Tibial artery (tissue), 4 donors: ENCODE results near the gene OGFRL1.

Experiments
- DNase-seq, 2 donors: peaks; one replicate each; pipeline ENCODE4 v3.0.0-alpha.2; 2019
- H3K27ac ChIP-seq, 2 donors: fragments of 200-600 bp; sonication (generic) in 1 of 2; 1 replicate in 1 of 2; 2 replicates in 1 of 2; pipeline ENCODE4 v1.5.1; 2018 to 2019; ENCODE audit warnings: mild to moderate bottlenecking in 1 of 2
- H3K27me3 ChIP-seq, 2 donors: fragments of 200-600 bp; sonication (generic) in 1 of 2; one replicate each; pipeline versions ENCODE4 v1.5.1 to v1.6.0; 2016 to 2019
- H3K36me3 ChIP-seq, 3 donors: fragments of 200-600 bp; sonication (generic) in 2 of 3; one replicate each; pipeline ENCODE4 v1.5.1; 2016 to 2019; ENCODE audit warnings: mild to moderate bottlenecking in 2 of 3
- H3K4me1 ChIP-seq, 4 donors: fragments of 200-600 bp; sonication (generic) in 2 of 4; 1 replicate in 3 of 4; 2 replicates in 1 of 4; pipeline ENCODE4 v1.5.1; 2016 to 2019
- H3K4me3 ChIP-seq, 2 donors: fragments of 200-600 bp; sonication (generic) in 1 of 2; 1 replicate in 1 of 2; 2 replicates in 1 of 2; pipeline ENCODE4 v1.5.1; 2018 to 2019; ENCODE audit warnings: mild to moderate bottlenecking in 2 of 2
- H3K9me3 ChIP-seq, 3 donors: fragments of 200-600 bp; sonication (generic) in 1 of 3; one replicate each; pipeline ENCODE4 v1.5.1; 2016 to 2019
- intact Hi-C: fragments of 100-400 bp; cut with DNase I; formaldehyde crosslinking; loops from one replicate; pipeline ENCODE4 v1.15.0; 2023; ENCODE audit warnings: low total_unique reads
- TF ChIP-seq, protein P1 (sequence below), 2 experiments: fragments of 200-600 bp in 1 of 2; fragments of 450-650 bp in 1 of 2; IDR thresholded peaks; one replicate each; pipeline ENCODE4 v1.5.1; 2017 to 2019; ENCODE audit warnings: antibody characterized with exemption in 2 of 2, mild to moderate bottlenecking in 1 of 2, moderate library complexity in 1 of 2

Gene OGFRL1

GRCh38 chr6:71288228-71289038 is at the start of gene OGFRL1:
TSS of gene OGFRL1 (plus strand) at chr6:71288811. CDS start at chr6:71288937, 126 bp downstream.
- no peaks in the 10 kb centered on the region for H3K9me3 ChIP-seq
- H3K4me3 ChIP-seq: peak within 1 kb of the TSS; percentile 69 to 90
- H3K27ac ChIP-seq: peak within 1 kb of the TSS; percentile 84 to 93
- TF ChIP-seq, protein P1, sequence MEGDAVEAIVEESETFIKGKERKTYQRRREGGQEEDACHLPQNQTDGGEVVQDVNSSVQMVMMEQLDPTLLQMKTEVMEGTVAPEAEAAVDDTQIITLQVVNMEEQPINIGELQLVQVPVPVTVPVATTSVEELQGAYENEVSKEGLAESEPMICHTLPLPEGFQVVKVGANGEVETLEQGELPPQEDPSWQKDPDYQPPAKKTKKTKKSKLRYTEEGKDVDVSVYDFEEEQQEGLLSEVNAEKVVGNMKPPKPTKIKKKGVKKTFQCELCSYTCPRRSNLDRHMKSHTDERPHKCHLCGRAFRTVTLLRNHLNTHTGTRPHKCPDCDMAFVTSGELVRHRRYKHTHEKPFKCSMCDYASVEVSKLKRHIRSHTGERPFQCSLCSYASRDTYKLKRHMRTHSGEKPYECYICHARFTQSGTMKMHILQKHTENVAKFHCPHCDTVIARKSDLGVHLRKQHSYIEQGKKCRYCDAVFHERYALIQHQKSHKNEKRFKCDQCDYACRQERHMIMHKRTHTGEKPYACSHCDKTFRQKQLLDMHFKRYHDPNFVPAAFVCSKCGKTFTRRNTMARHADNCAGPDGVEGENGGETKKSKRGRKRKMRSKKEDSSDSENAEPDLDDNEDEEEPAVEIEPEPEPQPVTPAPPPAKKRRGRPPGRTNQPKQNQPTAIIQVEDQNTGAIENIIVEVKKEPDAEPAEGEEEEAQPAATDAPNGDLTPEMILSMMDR (IDR thresholded peaks at IDR 0.05): peak in 1 of 2 experiments; percentile 40
- no peaks in the 10 kb centered on the region for H3K27me3 ChIP-seq
- no peaks in the 10 kb centered on the region for H3K36me3 ChIP-seq
- peaks cover 0 to 33% (median 10%) of the 10 kb centered on the region in 4 donors for H3K4me1 ChIP-seq
- peak; percentile 67 to 87 for DNase-seq
- intact Hi-C loops: no loop called here

DNA sequence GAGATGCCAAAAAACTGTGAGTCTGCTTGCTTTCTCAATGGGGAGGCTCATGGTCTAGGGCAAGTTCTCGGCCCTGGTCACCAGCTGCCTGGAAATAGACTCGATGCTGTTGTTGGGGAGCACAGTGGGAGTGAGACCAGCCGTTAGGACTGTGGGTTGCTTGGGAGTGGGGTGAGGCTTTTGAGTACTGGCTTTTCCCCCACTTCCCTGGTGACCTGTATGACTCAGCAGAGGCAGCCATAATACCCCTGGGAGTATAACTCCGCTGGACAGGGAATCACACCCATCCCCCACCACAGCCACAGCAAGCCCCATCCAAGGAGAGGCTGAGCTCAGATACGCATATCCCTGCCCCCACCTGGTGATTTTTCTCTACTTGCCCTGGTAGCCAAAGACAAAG is 48.9 kb upstream of the OGFRL1 start:
- no peaks in the 10 kb centered on the region for H3K4me1 ChIP-seq
- no peaks in the 10 kb centered on the region for H3K36me3 ChIP-seq
- H3K27me3 ChIP-seq: no peaks in the 10 kb centered on the region
- no peaks in the 10 kb centered on the region for H3K9me3 ChIP-seq
- intact Hi-C loops: no loop called here
- no peak for DNase-seq
- TF ChIP-seq, protein P1 (IDR thresholded peaks at IDR 0.05): no peak
- H3K27ac ChIP-seq: no peak overlapping the region
- no peak overlapping the region for H3K4me3 ChIP-seq

- H3K4me3 ChIP-seq: no peak overlapping the region
- no peaks in the 10 kb centered on the region for H3K27me3 ChIP-seq
- no peaks in the 10 kb centered on the region for H3K9me3 ChIP-seq
- no peak for DNase-seq
- no peak overlapping the region for H3K27ac ChIP-seq
- TF ChIP-seq, protein P1 (IDR thresholded peaks at IDR 0.05): no peak
- H3K4me1 ChIP-seq: peaks cover 0 to 11% (median 4%) of the 10 kb centered on the region in 4 donors
- H3K36me3 ChIP-seq: no peaks in the 10 kb centered on the region
- intact Hi-C loops: no loop called here
Measured at GRCh38 chr6:71245265-71246049, 43.2 kb upstream of the OGFRL1 start.

GRCh38 chr6:71246596-71246995 is 42.0 kb upstream of the OGFRL1 start:
- Histone ChIP-seq H3K27me3 (no peaks in the 10 kb centered on the region), H3K9me3 (no peaks in the 10 kb centered on the region), H3K4me3 (no peak overlapping the region), H3K36me3 (no peaks in the 10 kb centered on the region), H3K27ac (no peak overlapping the region), H3K4me1 (peaks cover 0 to 19% (median 4%) of the 10 kb centered on the region in 4 donors)
- no peak for DNase-seq
- intact Hi-C loops: no loop called here
- TF ChIP-seq, protein P1 (IDR thresholded peaks at IDR 0.05): no peak

DNA sequence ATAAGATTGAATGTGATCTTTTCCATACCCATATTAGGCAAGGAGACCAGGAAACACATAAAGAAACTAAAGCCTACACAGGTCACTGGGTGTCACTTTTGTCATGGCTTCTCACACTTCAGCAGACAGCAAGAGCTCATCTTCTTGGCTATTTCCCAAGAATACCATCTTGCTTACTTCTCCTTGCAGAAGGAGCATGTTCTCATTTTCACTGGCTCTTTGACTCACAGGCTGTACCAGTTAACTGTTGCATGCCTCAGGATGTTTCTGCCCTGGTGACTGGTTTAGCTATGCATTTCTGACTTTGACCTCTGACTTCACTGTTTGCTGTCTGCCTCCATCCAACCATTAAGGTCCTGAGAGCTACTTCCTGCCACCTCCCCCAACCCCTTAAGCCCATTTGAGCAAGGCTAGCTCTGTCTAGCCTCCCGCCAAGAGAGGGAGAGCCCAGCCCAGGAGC is 40.3 kb upstream of the OGFRL1 start:
- H3K36me3 ChIP-seq: no peaks in the 10 kb centered on the region
- intact Hi-C loops: no loop called here
- no peaks in the 10 kb centered on the region for H3K27me3 ChIP-seq
- no peaks in the 10 kb centered on the region for H3K9me3 ChIP-seq
- H3K4me3 ChIP-seq: no peak overlapping the region
- DNase-seq: no peak
- TF ChIP-seq, protein P1 (IDR thresholded peaks at IDR 0.05): no peak
- H3K27ac ChIP-seq: no peak overlapping the region
- H3K4me1 ChIP-seq: peaks cover 0 to 19% (median 4%) of the 10 kb centered on the region in 4 donors
